Cardiac septum (tissue), 1 donor: Measurements from ENCODE around the gene ACADM. TPM values are rescaled to one million over a fixed set of nuclear protein-coding genes. Genes with fewer than 3 reads are reported as not detected.
"Not testable (repeated sequence)": the region's sequence is repeated elsewhere in the genome, so short reads cannot be mapped to it uniquely, and the experiment has no call there.

Experiments
- DNase-seq: peaks from one replicate; pipeline ENCODE4 v3.0.0-alpha.2; 2020; ENCODE audit warnings: low spot score
- intact Hi-C: fragments of 100-400 bp; cut with DNase I; formaldehyde crosslinking; loops from one replicate; pipeline ENCODE4 v1.14.0; 2022
- long read RNA-seq: library from polyadenylated mRNA; unstranded; transcript quantifications from one replicate; pipeline ENCODE4 v2.0.0, GENCODE V29; 2021
- total RNA-seq: library from RNA; stranded (reverse); fragmentation: NEBNext Ultra II Directional; extraction: Animal tissue kit (Norgen Biotek cat#: 25700); gene quantifications from one replicate; pipeline ENCODE4 v1.2.1, GENCODE V29; 2021
- donor health status: DM: no; HTN: no; CAD: no.

The ACADM gene
- total RNA-seq, result 247 TPM
- long read RNA-seq, transcript ACADM-218 (11 exons, 2,535 nt), result minor isoform, 6 of 398 reads
- long read RNA-seq, transcript ACADM-202 (12 exons, 2,619 nt), result major isoform, 338 of 398 reads
- long read RNA-seq, partial matches to known transcripts, result 28 of 398 reads
- long read RNA-seq, other reads (novel, unspliced or antisense), result 24 of 398 reads

DNA sequence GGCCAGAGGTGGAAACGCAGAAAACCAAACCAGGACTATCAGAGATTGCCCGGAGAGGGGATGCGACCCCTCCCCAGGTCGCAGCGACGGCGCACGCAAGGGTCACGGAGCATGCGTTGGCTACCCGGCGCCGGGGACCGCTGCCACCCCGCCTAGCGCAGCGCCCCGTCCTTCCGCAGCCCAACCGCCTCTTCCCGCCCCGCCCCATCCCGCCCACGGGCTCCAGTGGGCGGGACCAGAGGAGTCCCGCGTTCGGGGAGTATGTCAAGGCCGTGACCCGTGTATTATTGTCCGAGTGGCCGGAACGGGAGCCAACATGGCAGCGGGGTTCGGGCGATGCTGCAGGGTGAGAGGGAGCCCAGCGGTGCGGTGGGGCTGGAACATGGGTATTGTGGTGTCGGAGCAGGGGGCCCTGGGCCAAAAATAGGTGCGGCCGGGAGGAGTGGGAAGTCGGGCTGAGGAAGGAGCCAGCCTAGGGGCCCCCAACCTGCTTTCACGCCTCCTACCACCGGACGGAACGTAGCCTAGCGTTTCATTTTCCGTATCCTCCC lies at the start of gene ACADM:
Gene ACADM (plus strand): TSS at position 238 of the 551 bp plus-strand sequence. CDS start 79 bp downstream, at position 317.
- DNase-seq, result peak; percentile 96
- intact Hi-C loops, result no loop called here

DNA sequence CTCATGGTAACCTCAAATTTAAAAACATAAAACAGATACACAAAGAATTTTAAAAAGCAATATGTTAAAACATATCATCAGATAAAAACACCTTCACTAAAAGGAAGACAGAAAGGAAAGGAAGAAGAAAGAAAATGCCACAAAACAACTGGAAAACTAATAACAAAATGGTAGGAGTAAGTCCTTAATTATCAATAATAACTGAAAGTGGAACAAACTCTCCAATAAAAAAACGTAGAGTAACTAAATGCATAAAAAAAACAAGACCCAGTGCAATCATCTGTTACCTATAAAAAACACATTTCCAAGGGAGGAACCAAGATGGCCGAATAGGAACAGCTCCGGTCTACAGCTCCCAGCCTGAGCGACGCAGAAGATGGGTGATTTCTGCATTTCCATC lies 47.1 kb upstream of the ACADM start:
- intact Hi-C loops, result no loop called here
- no peak for DNase-seq

DNA sequence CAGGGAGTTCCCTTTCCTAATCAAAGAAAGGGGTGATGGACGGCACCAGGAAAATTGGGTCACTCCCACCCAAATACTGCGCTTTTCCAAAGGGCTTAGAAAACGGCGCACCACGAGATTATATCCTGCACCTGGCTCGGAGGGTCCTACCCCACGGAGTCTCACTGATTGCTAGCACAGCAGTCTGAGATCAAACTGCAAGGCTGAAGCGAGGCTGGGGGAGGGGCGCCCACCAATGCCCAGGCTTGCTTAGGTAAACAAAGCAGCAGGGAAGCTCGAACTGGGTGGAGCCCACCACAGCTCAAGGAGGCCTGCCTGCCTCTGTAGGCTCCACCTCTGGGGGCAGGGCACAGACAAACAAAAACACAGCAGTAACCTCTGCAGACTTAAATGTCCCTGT lies 46.5 kb upstream of the ACADM start:
- DNase-seq, intact Hi-C loops: not testable (repeated sequence)

DNA sequence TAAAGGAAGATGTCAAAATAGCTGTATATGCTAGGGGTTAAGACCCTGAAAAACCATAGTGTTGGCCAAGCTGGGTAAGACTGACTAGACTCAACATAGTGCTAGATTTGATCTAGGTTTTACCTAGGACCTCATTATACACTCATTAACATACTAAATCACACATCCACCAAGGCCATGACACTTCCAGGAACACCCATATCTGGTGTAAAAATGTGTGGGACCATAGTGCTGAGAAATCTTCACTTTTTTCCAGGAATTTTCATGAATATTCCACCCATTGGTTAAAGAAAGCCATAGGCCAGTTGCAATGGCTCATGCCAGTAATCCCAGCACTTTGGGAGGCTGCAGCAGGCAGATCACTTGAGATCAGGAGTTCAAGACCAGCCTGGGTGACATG lies 34.0 kb upstream of the ACADM start:
- DNase-seq, result no peak
- intact Hi-C loops, result no loop called here

DNA sequence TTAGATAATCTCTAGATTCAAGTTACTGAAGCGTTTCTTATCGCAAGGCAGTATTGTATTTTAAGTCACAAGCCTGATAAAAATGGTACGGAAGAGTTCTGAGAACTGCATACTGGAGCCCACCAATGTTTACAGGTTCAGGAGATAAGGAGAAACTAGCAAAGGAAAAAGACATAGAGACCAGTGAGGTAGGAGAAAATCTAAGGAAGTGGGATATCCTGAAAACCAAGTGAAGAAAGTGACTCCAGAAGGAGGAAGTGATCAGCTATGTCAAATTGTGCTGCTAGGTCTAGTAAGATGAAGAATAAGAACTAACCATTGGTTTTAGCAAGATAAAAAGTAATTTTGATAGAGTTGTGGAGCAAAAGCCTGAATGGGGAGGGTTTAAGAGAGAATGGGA lies 31.0 kb upstream of the ACADM start:
- no peak for DNase-seq
- intact Hi-C loops, result no loop called here

DNA sequence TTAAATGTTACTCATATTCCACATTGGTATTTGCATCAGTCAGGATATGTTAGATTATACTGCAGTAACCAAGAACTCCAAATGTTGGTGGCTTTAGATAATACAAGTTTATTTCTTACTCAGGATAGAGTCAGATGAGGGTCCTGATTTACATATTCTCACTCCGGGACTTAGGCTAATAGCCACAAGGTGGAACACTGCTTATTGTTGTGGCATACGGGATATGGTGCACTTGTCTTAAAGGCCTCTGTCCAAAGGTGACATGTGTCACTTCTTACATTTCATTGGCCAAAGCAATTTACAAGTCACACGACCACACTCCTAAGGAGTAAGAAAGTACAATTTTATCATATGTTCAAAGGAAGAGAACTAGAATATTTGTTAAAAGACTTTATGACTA lies 28.5 kb upstream of the ACADM start:
- intact Hi-C loops, result no loop called here
- no peak for DNase-seq

DNA sequence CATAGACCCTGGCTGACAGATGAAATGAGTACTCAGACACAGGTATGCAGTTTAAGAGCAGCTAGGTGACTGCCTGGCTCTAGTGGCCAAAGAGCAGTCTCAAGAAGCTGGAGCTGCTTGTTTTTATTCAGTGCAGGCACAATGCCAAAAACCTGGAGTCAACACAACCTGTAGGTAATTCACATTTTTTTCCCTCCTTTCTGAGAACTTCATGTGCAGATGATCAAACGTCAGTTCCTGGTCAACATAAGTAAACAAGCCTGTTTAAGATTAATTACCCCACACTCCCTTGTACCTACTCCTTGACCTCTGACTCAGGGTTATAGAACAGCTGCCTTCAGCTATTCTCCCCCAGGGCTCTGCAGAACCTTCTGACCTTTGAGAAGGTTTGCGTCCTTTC lies 17.3 kb upstream of the ACADM start:
- intact Hi-C loops, result no loop called here
- DNase-seq, result no peak

DNA sequence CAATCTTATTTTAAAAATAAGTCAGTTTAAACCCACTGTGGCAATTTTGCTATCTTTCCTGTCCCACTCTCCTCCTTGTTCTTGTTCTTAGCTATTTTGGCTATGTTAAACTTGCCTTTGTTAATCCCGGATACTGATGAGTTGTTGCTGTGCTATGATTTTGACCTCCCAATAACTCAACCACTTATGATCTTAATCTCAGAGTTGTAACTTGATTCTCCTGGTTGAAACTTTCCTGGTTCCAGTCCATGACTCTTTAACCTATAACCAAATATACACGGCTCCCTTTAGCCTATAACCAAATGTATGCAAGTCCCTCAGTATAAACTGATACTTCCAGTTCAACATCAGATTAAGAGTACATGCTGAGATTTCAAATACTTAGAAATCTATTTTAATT lies 15.6 kb upstream of the ACADM start:
- intact Hi-C loops, result no loop called here
- DNase-seq, result no peak

DNA sequence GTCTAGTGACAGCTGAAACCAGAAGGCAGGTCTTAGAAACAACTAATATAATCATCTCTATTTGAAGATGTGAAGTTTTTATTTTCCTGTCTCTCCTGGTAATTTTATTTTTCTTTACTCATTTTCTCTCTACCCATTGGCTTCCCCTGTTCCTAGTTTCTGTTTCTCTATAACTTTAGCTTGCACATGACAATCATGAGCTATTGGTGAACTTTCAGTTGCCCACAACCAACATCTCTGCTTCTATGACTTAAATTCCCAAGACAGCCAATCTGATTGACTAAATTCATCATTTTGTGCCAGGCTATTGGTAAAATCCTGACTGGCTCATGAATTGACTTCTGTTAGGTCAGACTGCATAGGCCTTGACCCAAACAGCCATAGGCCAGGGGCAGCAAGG lies 13.7 kb upstream of the ACADM start:
- DNase-seq, result no peak
- intact Hi-C loops, result no loop called here

DNA sequence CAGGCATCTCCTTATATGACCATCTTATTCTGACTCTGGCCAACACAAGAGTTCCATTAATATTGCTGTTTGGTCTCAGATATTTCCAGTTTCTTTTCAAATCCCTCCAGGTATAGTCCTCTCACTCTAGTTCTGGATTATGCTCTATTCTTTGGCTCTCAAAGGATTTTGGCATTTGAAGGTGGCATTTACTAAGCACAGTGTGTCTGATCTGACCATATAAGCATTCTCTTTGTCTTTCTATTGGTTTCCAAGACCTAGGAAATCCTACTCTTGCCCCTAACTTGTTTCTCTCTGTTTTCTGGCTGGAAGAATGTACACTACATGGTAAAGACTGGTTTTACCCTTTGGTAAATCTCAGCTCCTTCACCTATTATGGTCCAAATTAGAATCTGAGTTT lies 12.7 kb upstream of the ACADM start:
- DNase-seq, result no peak
- intact Hi-C loops, result no loop called here

DNA sequence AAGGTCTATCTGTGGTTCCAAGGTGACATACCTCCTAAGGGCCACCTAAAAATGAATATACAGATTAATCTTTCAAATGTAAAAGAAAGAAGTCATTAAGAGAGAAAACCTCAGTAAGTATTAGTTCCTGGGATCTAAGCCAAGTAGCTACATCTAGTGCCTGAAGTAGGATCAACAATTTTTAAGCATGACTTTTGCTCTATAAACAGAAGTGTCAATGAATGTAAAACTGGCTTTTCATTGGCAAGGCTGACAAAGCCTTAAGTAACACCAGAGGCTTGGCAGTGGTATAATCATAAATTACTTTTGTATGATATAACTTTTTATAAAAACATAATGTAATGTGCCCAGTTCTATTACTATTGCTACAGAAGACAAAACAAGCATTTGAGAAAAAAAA lies 12.2 kb upstream of the ACADM start:
- intact Hi-C loops, result no loop called here

DNA sequence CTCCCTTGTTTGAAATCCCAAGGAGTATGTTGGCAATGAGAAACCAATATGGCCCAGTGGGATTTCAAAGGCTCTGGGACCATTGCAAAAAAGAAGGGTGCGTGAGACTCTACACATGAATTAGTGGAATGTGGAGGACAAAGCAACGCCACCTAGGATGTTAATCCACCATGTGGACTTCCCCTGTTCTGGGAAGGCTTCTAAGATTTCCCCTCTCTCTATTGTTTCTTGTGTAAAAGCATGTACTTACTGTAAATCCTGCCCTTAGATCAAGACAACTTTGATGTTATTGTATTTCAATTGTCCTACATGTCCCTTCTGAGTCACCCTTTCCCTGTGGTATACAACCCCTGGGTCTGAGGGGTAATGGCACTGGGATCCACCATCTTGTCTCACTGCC lies 4.7 kb upstream of the ACADM start:
- DNase-seq, result no peak
- intact Hi-C loops, result no loop called here

More for the DNA sequence above, 12.2 kb upstream of the ACADM start:
- no peak for DNase-seq

DNA sequence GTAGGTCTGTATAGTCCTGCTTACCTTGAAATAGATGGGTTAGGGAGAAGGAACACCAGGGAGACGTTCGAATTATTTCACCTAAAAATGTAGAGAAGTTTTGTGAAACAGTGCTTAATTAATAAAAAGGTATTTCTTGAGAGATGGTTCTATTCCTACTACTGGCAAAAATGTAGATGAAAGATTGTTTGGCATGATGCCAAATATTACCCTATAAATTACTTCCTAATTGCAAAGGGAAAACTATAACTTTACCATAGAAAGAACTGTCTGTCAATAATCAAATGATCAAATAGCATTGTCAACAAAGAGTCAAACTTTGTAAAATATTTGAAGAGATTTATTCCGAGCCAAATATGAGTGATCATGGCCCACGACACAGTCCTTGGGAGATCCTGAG lies 4.2 kb upstream of the ACADM start:
- intact Hi-C loops, result no loop called here
- no peak for DNase-seq

DNA sequence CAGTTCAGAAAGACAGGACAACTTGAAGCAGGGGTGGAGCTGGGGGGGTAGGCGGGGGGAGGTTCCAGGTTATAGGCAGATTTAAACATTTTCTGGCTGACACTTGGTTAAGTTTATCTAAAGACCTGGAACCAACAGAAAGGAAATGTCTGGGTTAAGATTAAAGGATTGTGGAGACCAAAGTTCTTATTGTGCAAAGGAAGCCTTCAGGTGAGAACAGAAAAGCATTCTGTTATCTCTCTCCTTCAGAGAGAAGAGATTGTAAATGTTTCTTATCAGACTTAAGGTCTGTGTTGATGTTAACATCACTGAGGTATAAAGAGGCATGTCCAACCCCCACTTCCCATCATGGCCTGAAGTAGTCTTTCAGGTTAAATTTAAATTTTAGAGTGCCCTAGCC lies 3.7 kb upstream of the ACADM start:
- intact Hi-C loops, result no loop called here
- no peak for DNase-seq

DNA sequence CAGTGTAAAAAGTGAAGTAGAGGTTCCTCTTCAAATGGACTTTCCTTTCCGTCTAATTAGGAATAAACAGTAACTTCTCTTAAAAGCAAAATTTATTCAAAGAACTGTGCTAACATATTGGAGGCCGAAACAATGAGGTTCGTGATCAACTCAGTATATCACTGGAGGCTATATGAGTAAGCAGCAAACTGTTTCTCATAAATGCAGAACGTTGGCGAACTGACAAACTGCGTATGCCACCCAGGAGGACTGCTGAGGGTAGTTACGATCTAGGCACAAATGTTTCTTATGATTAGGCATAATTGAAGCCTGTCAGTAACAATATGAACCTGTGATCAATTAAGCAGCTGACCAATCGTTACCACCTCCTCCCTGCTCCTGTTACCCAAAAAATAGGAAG lies 2.3 kb upstream of the ACADM start:
- DNase-seq, intact Hi-C loops: not testable (repeated sequence)

DNA sequence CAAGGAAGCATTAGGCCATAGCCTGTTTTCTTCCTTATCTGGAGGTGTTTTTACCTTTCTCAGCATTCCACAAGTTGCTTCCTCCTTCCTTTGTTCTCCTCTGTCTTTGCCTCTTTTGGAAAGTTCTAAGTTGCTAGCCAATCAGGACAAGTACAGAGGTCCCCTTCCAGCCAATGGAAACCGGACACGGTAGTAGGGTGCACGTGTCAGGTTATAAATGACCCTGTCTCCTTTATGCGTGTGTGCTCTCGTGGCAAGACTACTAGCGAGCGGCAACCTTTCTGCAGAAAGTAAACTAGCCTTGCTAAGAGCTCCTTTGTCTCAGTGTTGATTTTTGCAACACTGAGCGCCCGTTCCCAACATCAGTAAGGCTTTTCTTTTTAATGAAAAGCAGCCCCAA lies 1.5 kb upstream of the ACADM start:
- intact Hi-C loops, result no loop called here
- no peak for DNase-seq

DNA sequence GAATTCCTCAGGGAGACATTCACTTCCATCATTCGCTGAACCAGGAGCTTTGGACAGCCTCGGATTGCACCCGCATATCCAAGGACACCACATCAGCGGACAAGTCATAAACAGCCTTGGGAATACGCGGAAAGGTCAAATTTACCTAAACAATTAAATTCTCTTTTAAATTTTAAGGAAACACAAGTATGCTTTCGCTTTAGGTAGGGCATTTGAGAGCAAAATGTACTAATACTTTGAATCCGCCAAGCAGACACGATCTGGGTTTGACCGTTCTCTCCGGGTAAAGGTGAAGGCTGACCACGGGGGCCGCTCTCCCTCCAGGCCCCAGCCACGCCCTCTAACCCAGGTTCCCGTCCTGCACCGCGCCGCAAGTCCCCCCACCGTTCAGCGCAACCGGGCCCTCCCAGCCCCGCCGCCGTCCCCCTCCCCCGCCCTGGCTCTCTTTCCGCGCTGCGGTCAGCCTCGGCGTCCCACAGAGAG lies 479 bp upstream of the ACADM start:
- DNase-seq, result peak; percentile 91
- intact Hi-C loops, result no loop called here

DNA sequence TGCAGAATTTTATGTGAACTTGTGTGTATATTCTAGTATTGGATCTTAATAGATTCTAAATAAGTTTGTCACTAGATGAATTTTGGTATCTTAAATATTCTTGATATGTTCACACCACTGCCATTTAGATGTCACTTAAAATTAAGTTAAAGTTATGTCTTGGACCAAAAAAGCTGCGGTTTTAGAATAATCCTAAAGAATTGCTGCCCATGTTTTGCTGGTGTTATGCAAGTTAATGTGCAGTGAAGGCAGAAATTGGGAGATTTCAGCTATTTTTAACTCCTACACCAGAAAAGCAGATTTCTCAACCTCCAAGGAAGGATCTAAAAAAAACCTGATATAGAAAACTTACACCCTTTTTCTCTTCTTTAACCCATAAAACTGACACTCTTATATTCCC lies 757 bp downstream of the ACADM start:
- intact Hi-C loops, result no loop called here
- no peak for DNase-seq

DNA sequence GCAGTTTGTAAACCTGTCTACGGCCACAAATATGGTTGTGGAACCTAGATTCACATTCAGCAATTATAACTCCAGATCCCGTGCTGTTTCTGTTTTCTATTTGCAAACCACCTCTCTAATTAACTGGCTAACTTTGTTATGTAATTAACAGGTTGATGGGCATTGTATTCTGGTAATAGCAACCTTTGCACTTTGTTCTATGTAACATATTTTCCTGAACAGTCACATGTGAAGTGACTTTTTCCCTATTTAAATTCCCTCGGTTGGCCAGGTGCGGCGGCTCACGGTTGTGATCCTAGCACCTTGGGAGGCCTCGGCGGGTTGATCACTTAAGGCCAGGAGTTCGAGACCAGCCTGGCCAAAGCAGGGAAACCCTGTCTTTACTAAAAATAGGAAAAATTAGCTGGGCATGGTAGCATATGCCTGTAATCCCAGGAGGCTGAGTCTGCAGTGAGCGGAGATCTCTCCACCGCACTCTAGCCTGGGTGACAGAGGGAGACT lies 1.4 kb downstream of the ACADM start:
- DNase-seq, result no peak
- intact Hi-C loops, result loop anchor here (2.0 kb wide), 1 partner anchor 61 kb away; the partner anchor contains the start of gene RABGGTB

DNA sequence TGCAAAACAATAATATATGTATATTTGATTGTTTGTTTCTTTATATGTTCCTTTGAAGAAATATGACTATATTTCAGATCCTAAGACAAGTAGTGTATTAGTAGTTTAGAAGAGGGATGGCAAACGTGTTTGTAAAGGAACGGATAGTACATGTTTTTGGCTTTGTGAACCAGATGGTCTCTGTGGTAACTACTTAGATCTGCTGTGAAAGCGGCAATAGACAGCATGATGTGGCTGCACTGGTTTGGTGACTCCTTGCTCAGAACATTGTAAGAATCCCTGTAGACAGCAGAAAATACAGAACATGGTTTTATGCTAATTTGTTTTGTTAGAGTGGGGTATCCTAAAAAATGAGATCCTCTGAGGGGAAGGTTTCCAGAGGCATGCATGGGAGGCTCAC lies 3.1 kb downstream of the ACADM start:
- intact Hi-C loops, result loop anchor here (2.0 kb wide), 1 partner anchor 59 kb away; the partner anchor contains the start of gene RABGGTB
- DNase-seq, result no peak

DNA sequence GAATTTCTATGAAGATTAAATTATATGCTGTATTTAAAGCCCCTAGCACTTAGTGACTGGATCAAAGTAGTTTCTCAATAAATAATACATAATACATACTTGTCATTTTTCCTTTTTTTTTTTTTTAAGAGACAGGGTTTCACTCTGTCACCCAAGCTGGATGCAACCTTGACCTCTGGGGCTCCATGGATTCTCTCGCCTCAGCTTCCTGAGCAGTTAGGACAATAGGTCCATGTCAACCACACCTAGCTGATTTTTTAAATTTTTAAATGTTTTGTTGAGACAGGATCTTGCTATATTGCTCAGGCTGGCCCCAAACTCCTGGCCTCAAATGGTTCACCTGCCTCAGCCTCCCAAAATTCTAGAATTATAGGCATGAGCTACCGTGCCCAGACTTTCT lies 5.9 kb downstream of the ACADM start:
- intact Hi-C loops, result no loop called here
- DNase-seq, result no peak

DNA sequence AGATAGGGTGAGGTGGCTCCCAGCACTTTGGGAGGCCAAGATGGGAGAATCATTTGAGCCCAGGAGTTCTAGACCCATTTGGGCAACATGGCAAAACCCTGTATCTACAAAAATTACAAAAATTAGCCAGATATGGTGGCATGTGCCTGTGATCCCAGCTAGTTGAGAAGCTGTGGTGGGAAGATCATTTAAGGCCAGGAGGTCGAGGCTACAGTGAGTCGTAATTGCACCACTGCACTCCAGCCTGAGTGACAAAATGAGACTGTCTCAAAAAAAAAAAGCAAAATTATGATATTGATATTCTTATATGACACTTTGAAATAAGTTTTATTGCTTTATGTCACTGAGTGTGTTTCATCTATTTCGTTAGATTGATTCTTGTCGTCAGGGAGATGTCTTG lies 7.4 kb downstream of the ACADM start:
- DNase-seq, result no peak
- intact Hi-C loops, result no loop called here
